ENCODE data around the gene SV2B.
A peak's percentile ranks its signal among the peaks of the same experiment; 100 is the strongest.

The SV2B gene

DNA sequence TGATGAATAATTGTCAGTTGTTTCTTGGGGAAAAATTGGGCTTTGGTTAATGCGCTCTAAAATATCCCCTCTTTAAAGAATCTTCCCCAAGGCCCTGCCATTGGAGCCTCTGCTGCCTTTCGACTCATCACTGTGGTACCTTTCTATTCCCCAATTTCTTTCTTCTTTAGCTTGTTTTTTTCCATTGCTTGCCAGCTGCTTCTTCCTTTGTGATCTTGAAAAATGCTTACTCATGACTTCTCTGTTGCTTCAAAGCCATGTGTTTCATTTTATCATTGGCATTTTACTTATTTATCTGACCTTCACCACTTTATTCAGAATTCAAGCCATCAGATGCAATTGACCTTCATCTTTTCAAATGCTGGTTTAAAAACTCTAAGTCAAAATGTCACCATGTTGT lies 84.4 kb downstream of the SV2B start:
- DNase-seq (ENCODE audit: low read depth), result no peak
- H3K4me3 ChIP-seq (ENCODE audit: low read length), result no peak overlapping the region
- TF ChIP-seq, protein P1, sequence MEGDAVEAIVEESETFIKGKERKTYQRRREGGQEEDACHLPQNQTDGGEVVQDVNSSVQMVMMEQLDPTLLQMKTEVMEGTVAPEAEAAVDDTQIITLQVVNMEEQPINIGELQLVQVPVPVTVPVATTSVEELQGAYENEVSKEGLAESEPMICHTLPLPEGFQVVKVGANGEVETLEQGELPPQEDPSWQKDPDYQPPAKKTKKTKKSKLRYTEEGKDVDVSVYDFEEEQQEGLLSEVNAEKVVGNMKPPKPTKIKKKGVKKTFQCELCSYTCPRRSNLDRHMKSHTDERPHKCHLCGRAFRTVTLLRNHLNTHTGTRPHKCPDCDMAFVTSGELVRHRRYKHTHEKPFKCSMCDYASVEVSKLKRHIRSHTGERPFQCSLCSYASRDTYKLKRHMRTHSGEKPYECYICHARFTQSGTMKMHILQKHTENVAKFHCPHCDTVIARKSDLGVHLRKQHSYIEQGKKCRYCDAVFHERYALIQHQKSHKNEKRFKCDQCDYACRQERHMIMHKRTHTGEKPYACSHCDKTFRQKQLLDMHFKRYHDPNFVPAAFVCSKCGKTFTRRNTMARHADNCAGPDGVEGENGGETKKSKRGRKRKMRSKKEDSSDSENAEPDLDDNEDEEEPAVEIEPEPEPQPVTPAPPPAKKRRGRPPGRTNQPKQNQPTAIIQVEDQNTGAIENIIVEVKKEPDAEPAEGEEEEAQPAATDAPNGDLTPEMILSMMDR (conservative IDR thresholded peaks at IDR 0.05; ENCODE audit: low read length), result no peak

DNA sequence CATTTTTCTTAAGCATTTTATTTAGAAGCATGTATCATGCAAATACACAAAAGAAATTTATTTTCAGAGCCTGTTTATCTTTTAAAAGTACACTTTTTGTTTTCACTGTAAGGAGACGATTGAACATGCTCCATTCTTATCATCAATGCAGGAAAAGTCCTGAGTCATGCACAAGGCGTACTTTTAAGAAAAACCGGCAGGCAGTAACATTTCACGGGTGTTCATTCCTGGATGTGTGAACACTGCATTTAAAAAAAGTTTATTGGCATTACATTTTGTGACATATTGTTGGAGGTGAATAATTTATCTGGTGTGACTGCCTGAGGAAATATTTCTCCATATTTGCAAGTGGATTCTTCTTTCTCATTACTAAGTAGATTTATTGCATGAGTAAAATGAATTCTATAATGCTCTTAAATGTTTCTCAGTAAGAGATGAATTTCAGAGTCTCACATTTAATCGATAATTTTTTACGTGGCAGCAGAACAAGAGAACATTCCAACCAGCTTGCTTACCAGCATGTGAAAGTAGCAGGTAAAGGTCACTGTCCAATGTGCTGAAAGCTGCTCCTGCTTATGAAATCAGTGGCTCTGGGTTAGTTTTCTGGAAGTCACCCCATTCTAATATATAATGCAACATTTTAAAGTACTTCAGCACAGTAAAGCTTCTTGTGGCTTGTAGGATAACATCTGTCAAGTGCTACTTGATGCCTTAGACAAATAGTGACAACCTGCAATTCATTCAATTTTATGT lies 87.0 kb downstream of the SV2B start:
- peak; percentile 1 for DNase-seq (ENCODE audit: low read depth)
- no peak overlapping the region for H3K4me3 ChIP-seq (ENCODE audit: low read length)
- TF ChIP-seq, protein P1 (conservative IDR thresholded peaks at IDR 0.05; ENCODE audit: low read length), result no peak

DNA sequence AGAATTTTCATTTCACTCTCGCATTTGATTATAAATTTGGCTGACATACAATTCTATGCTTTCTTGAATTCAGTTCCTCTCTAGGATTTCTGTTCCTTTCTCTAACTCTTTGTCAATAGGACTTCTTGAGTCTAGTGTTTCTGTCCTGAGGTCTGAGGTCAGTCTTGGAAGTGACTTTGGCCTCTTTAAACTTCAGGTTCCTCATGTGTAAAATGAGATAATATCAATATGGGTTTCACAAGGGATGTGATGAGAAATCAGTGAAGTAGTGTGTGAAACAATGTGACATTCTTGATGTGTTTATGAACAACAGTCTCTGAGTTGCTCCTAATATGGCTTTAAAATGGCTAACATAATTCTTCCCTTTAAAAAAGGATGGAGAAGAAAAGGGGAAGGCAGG lies 92.2 kb downstream of the SV2B start:
- TF ChIP-seq, protein P1 (conservative IDR thresholded peaks at IDR 0.05; ENCODE audit: low read length), result no peak
- no peak for DNase-seq (ENCODE audit: low read depth)
- H3K4me3 ChIP-seq (ENCODE audit: low read length), result no peak overlapping the region

DNA sequence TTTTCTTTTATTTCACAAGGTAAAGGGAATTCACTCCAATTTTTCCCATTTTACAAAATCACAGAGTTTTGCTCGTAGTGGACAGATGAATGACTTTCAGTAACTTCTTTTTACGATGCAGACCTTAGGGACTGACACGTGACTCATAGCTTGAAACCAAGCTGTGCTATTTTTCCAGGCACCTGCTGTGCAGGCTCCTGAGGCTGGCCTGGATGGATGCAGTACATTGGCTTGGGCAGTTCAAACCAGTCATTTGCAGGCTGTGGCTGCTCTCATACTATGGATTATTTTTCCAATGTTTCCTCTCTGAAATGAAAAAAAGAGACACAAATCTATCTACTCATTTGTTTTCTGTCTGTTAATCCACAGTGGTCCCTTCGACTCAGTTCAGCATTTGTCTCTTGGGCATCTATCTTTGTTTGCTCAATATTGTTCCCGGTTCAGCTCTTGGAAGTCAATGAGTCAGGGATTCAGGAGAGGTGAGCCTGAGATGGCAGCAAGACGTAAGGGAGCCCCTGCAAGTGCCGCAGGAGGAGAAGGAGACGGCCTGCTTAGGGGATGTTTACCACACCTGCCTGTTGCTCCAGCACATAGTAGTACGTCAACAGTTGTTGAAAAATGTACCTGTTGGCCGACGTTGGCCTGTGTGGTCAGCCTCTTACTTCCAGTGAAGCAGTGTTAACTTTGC lies 92.8 kb downstream of the SV2B start:
- DNase-seq (ENCODE audit: low read depth), result no peak
- H3K4me3 ChIP-seq (ENCODE audit: low read length), result no peak overlapping the region
- TF ChIP-seq, protein P1 (conservative IDR thresholded peaks at IDR 0.05; ENCODE audit: low read length), result no peak

DNA sequence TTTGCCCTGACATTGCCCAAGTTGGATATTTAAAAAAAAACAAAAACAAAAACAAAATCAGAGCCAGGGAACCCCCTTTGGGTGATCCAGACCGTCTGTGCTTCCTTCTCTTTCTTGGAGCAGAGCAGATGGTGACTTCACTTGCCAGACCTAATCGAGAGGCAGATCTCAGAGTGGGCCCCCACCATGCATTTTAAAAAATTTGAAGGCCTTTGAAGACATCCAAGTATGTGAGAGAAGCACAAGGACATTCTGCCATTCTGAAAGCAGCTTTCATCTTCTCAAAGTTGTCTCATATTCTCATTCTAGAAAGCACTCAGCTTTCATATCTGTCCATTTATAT lies 93.3 kb downstream of the SV2B start:
- no peak overlapping the region for H3K4me3 ChIP-seq (ENCODE audit: low read length)
- DNase-seq (ENCODE audit: low read depth), result no peak
- TF ChIP-seq, protein P1 (conservative IDR thresholded peaks at IDR 0.05; ENCODE audit: low read length), result no peak

DNA sequence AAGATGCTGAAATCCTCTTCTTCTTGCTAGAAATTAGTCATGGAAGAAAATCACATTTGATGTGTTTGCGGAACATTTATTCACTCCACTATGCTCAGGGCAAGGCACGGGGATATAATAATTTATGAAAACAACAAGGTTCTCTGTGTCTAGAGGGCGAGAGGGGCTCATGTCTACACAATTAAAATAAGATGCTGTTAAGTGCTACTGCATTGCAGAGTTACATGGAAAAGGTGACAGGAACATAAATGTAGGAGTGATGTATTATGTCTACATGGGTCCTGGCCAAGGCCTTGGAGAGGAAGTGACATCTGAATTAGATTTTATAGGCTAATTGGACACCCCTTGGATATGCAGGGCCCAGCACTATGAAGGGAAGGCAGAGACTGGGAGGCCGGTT lies 96.1 kb downstream of the SV2B start:
- no peak overlapping the region for H3K4me3 ChIP-seq (ENCODE audit: low read length)
- TF ChIP-seq, protein P1 (conservative IDR thresholded peaks at IDR 0.05; ENCODE audit: low read length), result no peak
- no peak for DNase-seq (ENCODE audit: low read depth)

DNA sequence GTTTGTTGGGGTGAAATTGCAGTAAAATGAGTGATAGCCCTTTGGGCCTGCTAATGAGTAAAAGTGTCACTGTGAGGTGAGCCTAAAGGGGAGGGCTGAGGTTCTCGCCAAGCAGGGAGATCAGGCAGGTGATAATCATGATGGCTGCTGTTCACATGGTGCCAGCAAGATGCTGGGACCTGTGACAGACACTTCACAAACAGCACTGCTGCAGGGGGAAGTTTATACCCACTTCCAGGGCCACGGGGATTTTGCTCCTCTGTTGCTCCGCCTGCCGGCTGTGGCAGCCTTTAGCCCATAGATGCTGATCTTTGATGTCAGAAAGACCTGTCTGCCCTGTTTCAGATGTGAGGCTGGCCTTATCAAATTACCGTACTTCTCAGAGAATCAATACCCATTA lies 96.7 kb downstream of the SV2B start:
- TF ChIP-seq, protein P1 (conservative IDR thresholded peaks at IDR 0.05; ENCODE audit: low read length), result no peak
- H3K4me3 ChIP-seq (ENCODE audit: low read length), result no peak overlapping the region
- no peak for DNase-seq (ENCODE audit: low read depth)

Data from AG10803 (cell line).